H1 (cell line): Measurements from ENCODE around the gene MRPL20. TPM values are rescaled to one million over a fixed set of nuclear protein-coding genes. Genes with fewer than 3 reads are reported as not detected.

Experiments used
- CHD7 ChIP-seq: fragments of 300-600 bp; sonication (generic); IDR thresholded peaks from 2 replicates; pipeline ENCODE4 v1.7.1; 2012; ENCODE audit warnings: low read length, moderate library complexity, mild to moderate bottlenecking, inconsistent platforms; ENCODE audit not compliant: insufficient replicate concordance
- GTF2F1 ChIP-seq: IDR thresholded peaks from 2 replicates; pipeline ENCODE4 v1.6.1; 2012; ENCODE audit warnings: low read depth, low read length, improper control_type of control experiment, borderline replicate concordance
- KDM5A ChIP-seq: fragments of 200-600 bp; IDR thresholded peaks from 2 replicates; pipeline ENCODE4 v1.7.1; 2012; ENCODE audit warnings: mild to moderate bottlenecking, low read length, inconsistent platforms, mixed read lengths
- SIX5 ChIP-seq: IDR thresholded peaks from 2 replicates; pipeline ENCODE4 v1.6.1; 2011; ENCODE audit warnings: mild to moderate bottlenecking, low read depth, low read length
- TCF12 ChIP-seq: IDR thresholded peaks from 2 replicates; pipeline ENCODE4 v1.6.1; 2011; ENCODE audit warnings: low read depth, mild to moderate bottlenecking, low read length
- USF2 ChIP-seq: IDR thresholded peaks from 2 replicates; pipeline ENCODE4 v1.6.1; 2011; ENCODE audit warnings: low read length, improper control_type of control experiment
- polyA plus RNA-seq, 7 experiments: library from polyadenylated mRNA; depleted of rRNA in 3 of 7; stranded (reverse) in 5 of 7; unstranded in 2 of 7; fragments of >200 nt in 5 of 7; fragments of 200-250 nt in 2 of 7; gene quantifications; 1 replicate in 5 of 7; 2 replicates in 1 of 7; 4 replicates in 1 of 7; pipeline versions ENCODE4 v1.2.1 to v1.2.3, GENCODE V29; 2011 to 2013; ENCODE audit warnings: missing spikeins in 2 of 7, mixed read lengths in 2 of 7
- total RNA-seq: library from RNA; stranded (reverse); fragmentation: NEBNext Ultra II Directional; extraction: Animal tissue kit (Norgen Biotek cat#: 25700); gene quantifications from 2 replicates; pipeline ENCODE4 v1.2.1, GENCODE V29; 2021

Gene MRPL20
- total and polyA plus RNA-seq, 2 of the 8 experiments (the other 6 are each of a cell fraction or from before 2014, with no cell fraction given), result 126 to 151 TPM

- no peak for TF ChIP-seq CHD7
- TF ChIP-seq KDM5A, result no peak
- TF ChIP-seq TCF12, result 0 out of 2 replicates have a peak, but pooled peaks have one; percentile 48
- no peak for TF ChIP-seq SIX5
- TF ChIP-seq GTF2F1, result no peak
- no peak for TF ChIP-seq USF2
Observed at GRCh38 chr1:1430114-1430982, 23.3 kb upstream of the MRPL20 start (continued).
